Measurements from ENCODE around the gene OR9Q1.

DNA sequence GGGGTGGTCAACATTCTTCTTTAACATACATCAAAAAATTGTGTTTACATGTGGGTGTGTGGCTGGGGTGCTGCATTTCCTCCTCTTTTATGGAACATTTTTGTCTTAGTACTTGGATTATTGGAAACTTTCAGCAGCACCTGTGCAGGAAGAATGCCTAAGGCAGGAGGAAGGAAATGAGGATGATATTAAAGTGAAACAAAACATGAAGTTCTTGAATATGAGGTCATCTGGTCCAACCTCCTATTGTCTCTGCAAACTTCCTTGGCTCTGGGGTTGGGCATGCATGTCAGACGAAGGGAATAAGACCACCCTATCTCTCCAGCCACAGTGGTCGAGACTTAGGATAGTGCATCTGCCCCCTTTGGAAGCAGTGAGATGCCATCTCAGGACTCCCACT is 20.6 kb upstream of the OR9Q1 start:
- no peak for TF ChIP-seq POLR2A (IDR thresholded peaks at IDR 0.05)
- TF ChIP-seq, protein P1, sequence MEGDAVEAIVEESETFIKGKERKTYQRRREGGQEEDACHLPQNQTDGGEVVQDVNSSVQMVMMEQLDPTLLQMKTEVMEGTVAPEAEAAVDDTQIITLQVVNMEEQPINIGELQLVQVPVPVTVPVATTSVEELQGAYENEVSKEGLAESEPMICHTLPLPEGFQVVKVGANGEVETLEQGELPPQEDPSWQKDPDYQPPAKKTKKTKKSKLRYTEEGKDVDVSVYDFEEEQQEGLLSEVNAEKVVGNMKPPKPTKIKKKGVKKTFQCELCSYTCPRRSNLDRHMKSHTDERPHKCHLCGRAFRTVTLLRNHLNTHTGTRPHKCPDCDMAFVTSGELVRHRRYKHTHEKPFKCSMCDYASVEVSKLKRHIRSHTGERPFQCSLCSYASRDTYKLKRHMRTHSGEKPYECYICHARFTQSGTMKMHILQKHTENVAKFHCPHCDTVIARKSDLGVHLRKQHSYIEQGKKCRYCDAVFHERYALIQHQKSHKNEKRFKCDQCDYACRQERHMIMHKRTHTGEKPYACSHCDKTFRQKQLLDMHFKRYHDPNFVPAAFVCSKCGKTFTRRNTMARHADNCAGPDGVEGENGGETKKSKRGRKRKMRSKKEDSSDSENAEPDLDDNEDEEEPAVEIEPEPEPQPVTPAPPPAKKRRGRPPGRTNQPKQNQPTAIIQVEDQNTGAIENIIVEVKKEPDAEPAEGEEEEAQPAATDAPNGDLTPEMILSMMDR (IDR thresholded peaks at IDR 0.05) = no peak
- TF ChIP-seq POLR2AphosphoS5 (IDR thresholded peaks at IDR 0.05) = no peak
